ENCODE measurements around the gene HS2ST1.

Gene HS2ST1

DNA sequence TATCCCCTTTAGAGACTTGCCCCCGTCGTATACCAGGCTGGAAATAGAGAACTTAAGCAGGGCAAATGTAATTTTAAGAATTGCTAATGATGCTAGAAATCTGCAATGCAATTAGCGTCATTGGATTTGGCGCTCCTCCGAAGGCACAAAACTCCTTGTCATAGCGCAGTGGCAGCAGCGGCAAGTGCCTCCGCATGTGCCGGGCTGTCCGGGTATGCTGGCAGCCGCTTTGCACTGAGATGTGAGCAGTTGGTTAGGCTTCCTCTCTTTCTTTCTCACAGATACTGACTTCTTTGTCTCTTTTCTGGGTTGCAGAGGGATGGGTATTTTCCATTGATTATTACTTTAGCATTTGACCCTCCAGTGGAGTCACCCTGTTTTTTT lies 220.9 kb downstream of the HS2ST1 start:
- Histone ChIP-seq H2AFZ (ENCODE audit: low read length) (no peak overlapping the region), H3K9me3 (ENCODE audit: insufficient read depth, low read depth, low read length) (no peaks in the 10 kb centered on the region), H3K9me2 (replicated peaks; ENCODE audit: low read depth, low read length) (no peaks in the 10 kb centered on the region), H3K4me1 (ENCODE audit: insufficient read depth, low read length, poor library complexity, severe bottlenecking) (no peaks in the 10 kb centered on the region), H3K4me2 (ENCODE audit: low read depth, low read length, poor library complexity, severe bottlenecking) (no peak overlapping the region), H3K27me3 (ENCODE audit: insufficient read depth, low read length, poor library complexity, severe bottlenecking) (peaks cover 4% of the 10 kb centered on the region), H3K36me3 (ENCODE audit: insufficient read depth, low read length) (no peaks in the 10 kb centered on the region), H3K4me3 (ENCODE audit: low read length, poor library complexity, severe bottlenecking) (no peak overlapping the region), H3F3A (ENCODE audit: low read depth) (no peaks in the 10 kb centered on the region), H3K9ac (ENCODE audit: low read depth, low read length, poor library complexity, severe bottlenecking) (no peak overlapping the region), H4K20me1 (ENCODE audit: insufficient read depth, low read length, poor library complexity, severe bottlenecking) (no peaks in the 10 kb centered on the region), H3K79me2 (ENCODE audit: insufficient read depth, low read length) (no peaks in the 10 kb centered on the region)
- TF ChIP-seq CTCF (conservative IDR thresholded peaks at IDR 0.05; ENCODE audit: low read length) = no peak
- no peak for TF ChIP-seq EZH2phosphoT487 (IDR thresholded peaks at IDR 0.05; ENCODE audit: borderline replicate concordance)

GRCh38 chr1:87136607-87137341 lies 222.3 kb downstream of the HS2ST1 start:
- Histone ChIP-seq H3K9ac (ENCODE audit: low read depth, low read length, poor library complexity, severe bottlenecking) (no peak overlapping the region), H3F3A (ENCODE audit: low read depth) (no peaks in the 10 kb centered on the region), H4K20me1 (ENCODE audit: insufficient read depth, low read length, poor library complexity, severe bottlenecking) (no peaks in the 10 kb centered on the region), H3K4me1 (ENCODE audit: insufficient read depth, low read length, poor library complexity, severe bottlenecking) (no peaks in the 10 kb centered on the region), H3K9me3 (ENCODE audit: insufficient read depth, low read depth, low read length) (no peaks in the 10 kb centered on the region), H3K27me3 (ENCODE audit: insufficient read depth, low read length, poor library complexity, severe bottlenecking) (peaks cover 4% of the 10 kb centered on the region), H3K9me2 (replicated peaks; ENCODE audit: low read depth, low read length) (no peaks in the 10 kb centered on the region), H3K79me2 (ENCODE audit: insufficient read depth, low read length) (no peaks in the 10 kb centered on the region), H3K4me3 (ENCODE audit: low read length, poor library complexity, severe bottlenecking) (no peak overlapping the region), H3K36me3 (ENCODE audit: insufficient read depth, low read length) (no peaks in the 10 kb centered on the region), H3K4me2 (ENCODE audit: low read depth, low read length, poor library complexity, severe bottlenecking) (no peak overlapping the region), H2AFZ (ENCODE audit: low read length) (no peak overlapping the region)
- TF ChIP-seq EZH2phosphoT487 (IDR thresholded peaks at IDR 0.05; ENCODE audit: borderline replicate concordance) = no peak
- no peak for TF ChIP-seq CTCF (conservative IDR thresholded peaks at IDR 0.05; ENCODE audit: low read length)

GRCh38 chr1:87137342-87137739 lies 222.9 kb downstream of the HS2ST1 start:
- Histone ChIP-seq H4K20me1 (ENCODE audit: insufficient read depth, low read length, poor library complexity, severe bottlenecking) (no peaks in the 10 kb centered on the region), H3F3A (ENCODE audit: low read depth) (no peaks in the 10 kb centered on the region), H2AFZ (ENCODE audit: low read length) (no peak overlapping the region), H3K4me1 (ENCODE audit: insufficient read depth, low read length, poor library complexity, severe bottlenecking) (no peaks in the 10 kb centered on the region), H3K9me2 (replicated peaks; ENCODE audit: low read depth, low read length) (no peaks in the 10 kb centered on the region), H3K9ac (ENCODE audit: low read depth, low read length, poor library complexity, severe bottlenecking) (no peak overlapping the region), H3K79me2 (ENCODE audit: insufficient read depth, low read length) (no peaks in the 10 kb centered on the region), H3K4me2 (ENCODE audit: low read depth, low read length, poor library complexity, severe bottlenecking) (no peak overlapping the region), H3K9me3 (ENCODE audit: insufficient read depth, low read depth, low read length) (no peaks in the 10 kb centered on the region), H3K36me3 (ENCODE audit: insufficient read depth, low read length) (no peaks in the 10 kb centered on the region), H3K27me3 (ENCODE audit: insufficient read depth, low read length, poor library complexity, severe bottlenecking) (peaks cover 4% of the 10 kb centered on the region), H3K4me3 (ENCODE audit: low read length, poor library complexity, severe bottlenecking) (no peak overlapping the region)
- TF ChIP-seq CTCF (conservative IDR thresholded peaks at IDR 0.05; ENCODE audit: low read length) (no peak), EZH2phosphoT487 (IDR thresholded peaks at IDR 0.05; ENCODE audit: borderline replicate concordance) (no peak)
